Measurements from ENCODE around the gene UNKL. TPM values are rescaled to one million over a fixed set of nuclear protein-coding genes. Genes with fewer than 3 reads are reported as not detected.

UNKL gene
- total RNA-seq, 1 donor from 2014 or later, result 30.7 TPM

GRCh38 chr16:1458977-1459341 lies 44.5 kb upstream of the UNKL start:
- H3K4me3 Mint-ChIP-seq (ENCODE audit: unreplicated experiment), result no peak overlapping the region
- H3K27me3 Mint-ChIP-seq (ENCODE audit: unreplicated experiment), result peaks cover 6% of the 10 kb centered on the region
- no peak for DNase-seq
- no peaks in the 10 kb centered on the region for H3K4me1 Mint-ChIP-seq (ENCODE audit: low read depth, unreplicated experiment)
- H3K9me3 Mint-ChIP-seq (ENCODE audit: unreplicated experiment), result no peaks in the 10 kb centered on the region
- no peaks in the 10 kb centered on the region for H3K36me3 Mint-ChIP-seq (ENCODE audit: unreplicated experiment)
- H3K27ac Mint-ChIP-seq (ENCODE audit: unreplicated experiment), result no peak overlapping the region
- no peak for TF ChIP-seq CTCF (IDR thresholded peaks at IDR 0.05; ENCODE audit: partially characterized antibody, unreplicated experiment)

- H3K27ac Mint-ChIP-seq (ENCODE audit: unreplicated experiment), result no peak overlapping the region
- DNase-seq, result no peak
- no peak overlapping the region for H3K4me3 Mint-ChIP-seq (ENCODE audit: unreplicated experiment)
- no peak for TF ChIP-seq CTCF (IDR thresholded peaks at IDR 0.05; ENCODE audit: partially characterized antibody, unreplicated experiment)
- H3K4me1 Mint-ChIP-seq (ENCODE audit: low read depth, unreplicated experiment), result no peaks in the 10 kb centered on the region
- no peaks in the 10 kb centered on the region for H3K9me3 Mint-ChIP-seq (ENCODE audit: unreplicated experiment)
- no peaks in the 10 kb centered on the region for H3K36me3 Mint-ChIP-seq (ENCODE audit: unreplicated experiment)
- peaks cover 6% of the 10 kb centered on the region for H3K27me3 Mint-ChIP-seq (ENCODE audit: unreplicated experiment)
These were observed 44.0 kb upstream of the UNKL start for GRCh38 chr16:1458336-1458976.

GRCh38 chr16:1457489-1458245 lies 43.2 kb upstream of the UNKL start:
- H3K27ac Mint-ChIP-seq (ENCODE audit: unreplicated experiment), result no peak overlapping the region
- no peak for DNase-seq
- no peaks in the 10 kb centered on the region for H3K4me1 Mint-ChIP-seq (ENCODE audit: low read depth, unreplicated experiment)
- H3K4me3 Mint-ChIP-seq (ENCODE audit: unreplicated experiment), result no peak overlapping the region
- H3K27me3 Mint-ChIP-seq (ENCODE audit: unreplicated experiment), result peaks cover 6% of the 10 kb centered on the region
- no peaks in the 10 kb centered on the region for H3K9me3 Mint-ChIP-seq (ENCODE audit: unreplicated experiment)
- H3K36me3 Mint-ChIP-seq (ENCODE audit: unreplicated experiment), result no peaks in the 10 kb centered on the region
- no peak for TF ChIP-seq CTCF (IDR thresholded peaks at IDR 0.05; ENCODE audit: partially characterized antibody, unreplicated experiment)

GRCh38 chr16:1456951-1457350 lies 42.4 kb upstream of the UNKL start:
- no peaks in the 10 kb centered on the region for H3K9me3 Mint-ChIP-seq (ENCODE audit: unreplicated experiment)
- no peak for TF ChIP-seq CTCF (IDR thresholded peaks at IDR 0.05; ENCODE audit: partially characterized antibody, unreplicated experiment)
- no peaks in the 10 kb centered on the region for H3K36me3 Mint-ChIP-seq (ENCODE audit: unreplicated experiment)
- H3K4me1 Mint-ChIP-seq (ENCODE audit: low read depth, unreplicated experiment), result no peaks in the 10 kb centered on the region
- H3K4me3 Mint-ChIP-seq (ENCODE audit: unreplicated experiment), result no peak overlapping the region
- DNase-seq, result no peak
- peaks cover 9% of the 10 kb centered on the region for H3K27me3 Mint-ChIP-seq (ENCODE audit: unreplicated experiment)
- no peak overlapping the region for H3K27ac Mint-ChIP-seq (ENCODE audit: unreplicated experiment)
